ENCODE data around the gene EIF1. TPM values are rescaled to one million over a fixed set of nuclear protein-coding genes. Genes with fewer than 3 reads are reported as not detected.

Gene EIF1
- polyA plus RNA-seq, 2 of the 4 experiments (the other 2 are of a cell fraction) = 834 to 873 TPM

DNA sequence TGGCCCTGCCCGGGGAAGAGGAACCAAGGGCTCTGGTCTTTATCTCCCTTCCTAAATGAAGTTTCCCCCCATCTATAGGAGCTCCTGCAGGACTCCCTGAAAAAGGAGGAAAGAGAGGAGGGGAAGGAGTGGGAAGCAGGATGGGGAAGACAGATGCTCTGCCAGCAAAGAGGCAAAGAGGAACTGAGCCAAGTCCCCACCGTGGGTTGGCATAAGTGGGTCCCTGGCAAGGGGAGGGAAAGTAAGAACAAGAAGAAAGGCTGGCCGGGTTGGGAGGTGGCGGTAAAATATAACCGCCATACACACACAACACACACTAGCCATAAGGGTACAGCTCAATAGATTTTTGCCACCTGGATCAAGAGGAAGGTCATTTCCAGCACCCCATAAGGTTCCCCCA, 6.1 kb upstream of the EIF1 start (continued):
- TF ChIP-seq ATOH8 (CRISPR knock-in tag; IDR thresholded peaks at IDR 0.05; ENCODE audit: low read depth) = no peak
- TF ChIP-seq SREBF2 (IDR thresholded peaks at IDR 0.05) = no peak
- TF ChIP-seq MYC (IDR thresholded peaks at IDR 0.05; ENCODE audit: borderline replicate concordance, low read length) = no peak
- TF ChIP-seq CBX2 (IDR thresholded peaks at IDR 0.05; ENCODE audit: borderline replicate concordance, low read depth) = no peak
- no peak for TF ChIP-seq TP53 (CRISPR knock-in tag; IDR thresholded peaks at IDR 0.05)
- no peak for TF ChIP-seq HOXB5 (CRISPR knock-in tag; IDR thresholded peaks at IDR 0.05)
- TF ChIP-seq PHF8 (IDR thresholded peaks at IDR 0.05; ENCODE audit: borderline replicate concordance, low read depth) = no peak
- no peak for TF ChIP-seq CHD2 (IDR thresholded peaks at IDR 0.05; ENCODE audit: low read length, partially characterized antibody)

- CTCF ChIA-PET = interaction anchor here (18.1 kb wide), 1 partner anchor 17 kb away, joined by 329 read pairs; no protein-coding TSS in a partner anchor
- POLR2A ChIA-PET = no interaction called here
- TF ChIP-seq NFE2L2 (conservative IDR thresholded peaks at IDR 0.05; ENCODE audit: low read length) (no peak), CEBPB (IDR thresholded peaks at IDR 0.05) (no peak), FOSB (CRISPR knock-in tag; IDR thresholded peaks at IDR 0.05) (no peak), HOXB13 (CRISPR knock-in tag; IDR thresholded peaks at IDR 0.05; ENCODE audit: low read depth) (no peak), CTCF (IDR thresholded peaks at IDR 0.05) (no peak), HMGXB4 (CRISPR knock-in tag; IDR thresholded peaks at IDR 0.05; ENCODE audit: borderline replicate concordance) (no peak), CBX8 (IDR thresholded peaks at IDR 0.05) (no peak), CHD2 (IDR thresholded peaks at IDR 0.05; ENCODE audit: low read length, partially characterized antibody) (no peak), POLR2A (IDR thresholded peaks at IDR 0.05; ENCODE audit: low read length) (no peak), RCOR1 (IDR thresholded peaks at IDR 0.05; ENCODE audit: low read depth, low read length) (no peak), KDM5A (IDR thresholded peaks at IDR 0.05) (no peak), CHD4 (IDR thresholded peaks at IDR 0.05; ENCODE audit: borderline replicate concordance) (no peak)
- TF ChIP-seq, protein P1, sequence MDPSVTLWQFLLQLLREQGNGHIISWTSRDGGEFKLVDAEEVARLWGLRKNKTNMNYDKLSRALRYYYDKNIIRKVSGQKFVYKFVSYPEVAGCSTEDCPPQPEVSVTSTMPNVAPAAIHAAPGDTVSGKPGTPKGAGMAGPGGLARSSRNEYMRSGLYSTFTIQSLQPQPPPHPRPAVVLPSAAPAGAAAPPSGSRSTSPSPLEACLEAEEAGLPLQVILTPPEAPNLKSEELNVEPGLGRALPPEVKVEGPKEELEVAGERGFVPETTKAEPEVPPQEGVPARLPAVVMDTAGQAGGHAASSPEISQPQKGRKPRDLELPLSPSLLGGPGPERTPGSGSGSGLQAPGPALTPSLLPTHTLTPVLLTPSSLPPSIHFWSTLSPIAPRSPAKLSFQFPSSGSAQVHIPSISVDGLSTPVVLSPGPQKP (IDR thresholded peaks at IDR 0.05; ENCODE audit: low read depth, low read length) = no peak
- TF ChIP-seq, protein P2, sequence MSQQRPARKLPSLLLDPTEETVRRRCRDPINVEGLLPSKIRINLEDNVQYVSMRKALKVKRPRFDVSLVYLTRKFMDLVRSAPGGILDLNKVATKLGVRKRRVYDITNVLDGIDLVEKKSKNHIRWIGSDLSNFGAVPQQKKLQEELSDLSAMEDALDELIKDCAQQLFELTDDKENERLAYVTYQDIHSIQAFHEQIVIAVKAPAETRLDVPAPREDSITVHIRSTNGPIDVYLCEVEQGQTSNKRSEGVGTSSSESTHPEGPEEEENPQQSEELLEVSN (IDR thresholded peaks at IDR 0.05; ENCODE audit: borderline replicate concordance, low read depth) = no peak
Measured at GRCh38 chr17:41683441-41684007, 5.2 kb upstream of the EIF1 start.

More at GRCh38 chr17:41683441-41684007, 5.2 kb upstream of the EIF1 start:
- FAIRE-seq (no peak), DNase-seq (ENCODE audit: low read depth in 1 of 2, low spot score in 1 of 2) (no peak), ATAC-seq (no peak)
- Histone ChIP-seq H3K9me3 (no peaks in the 10 kb centered on the region), H3K4me2 (no peak overlapping the region), H3K4me1 (peaks cover 15% of the 10 kb centered on the region), H3K27ac (no peak overlapping the region), H3K4me3 (no peak overlapping the region)
- 68% methylated on average over 8 of the region's 8 CpGs for WGBS (ENCODE audit: missing lambda C conversion rate)
